K562 (cell line): Measurements from ENCODE around the gene ENO3. TPM values are rescaled to one million over a fixed set of nuclear protein-coding genes. Genes with fewer than 3 reads are reported as not detected.

Experiments
- CCAR2 ChIP-seq: fragments of 200-400 bp; formaldehyde crosslinking; IDR thresholded peaks from 2 replicates; pipeline ENCODE4 v1.6.1; 2017; ENCODE audit warnings: mild to moderate bottlenecking, low read depth, low read length
- DACH1 ChIP-seq: fragments of 450-650 bp; IDR thresholded peaks from 2 replicates; pipeline ENCODE4 v1.6.1; 2018; ENCODE audit not compliant: partially characterized antibody
- HDAC1 ChIP-seq, 2 experiments: fragments of 450-650 bp; IDR thresholded peaks; 2 replicates each; pipeline ENCODE4 v1.6.1; 2016 to 2017; ENCODE audit warnings: inconsistent platforms in 1 of 2, mild to moderate bottlenecking in 1 of 2, moderate library complexity in 1 of 2
- HMGN3 ChIP-seq: IDR thresholded peaks from 2 replicates; pipeline ENCODE4 v1.6.1; 2011; ENCODE audit warnings: borderline replicate concordance, low read depth, mild to moderate bottlenecking, mixed read lengths, low read length; ENCODE audit not compliant: insufficient read length; ENCODE audit errors: extremely low read depth
- JUN ChIP-seq, 2 experiments: sonication (generic) in 1 of 2; formaldehyde crosslinking in 1 of 2; IDR thresholded peaks; 2 replicates each; pipeline versions ENCODE4 v1.6.1 to v1.8.0; 2012 to 2022; ENCODE audit warnings: borderline replicate concordance in 2 of 2, mild to moderate bottlenecking in 2 of 2, improper control_type of control experiment in 1 of 2, low read depth in 1 of 2, low read length in 1 of 2, missing genetic modification reagents in 1 of 2
- MBD2 ChIP-seq: sonication (generic); IDR thresholded peaks from 2 replicates; pipeline ENCODE4 v1.6.1; 2016; ENCODE audit warnings: low read depth, borderline replicate concordance
- MXI1 ChIP-seq: IDR thresholded peaks from 2 replicates; pipeline ENCODE4 v1.6.1; 2011; ENCODE audit warnings: low read depth, mild to moderate bottlenecking, improper control_type of control experiment, low read length
- NR2C1 ChIP-seq, 2 experiments: fragments of 450-650 bp; IDR thresholded peaks; 2 replicates each; pipeline ENCODE4 v1.6.1; 2017; ENCODE audit warnings: mild to moderate bottlenecking in 2 of 2, antibody characterized with exemption in 1 of 2, inconsistent platforms in 1 of 2, missing compliant biosample characterization in 1 of 2, missing genetic modification characterization in 1 of 2
- PHB2 ChIP-seq: fragments of 450-650 bp; IDR thresholded peaks from 2 replicates; pipeline ENCODE4 v1.6.1; 2017; ENCODE audit warnings: low read depth
- RBFOX2 ChIP-seq: fragments of 200-400 bp; formaldehyde crosslinking; IDR thresholded peaks from 2 replicates; pipeline ENCODE4 v1.6.1; 2017; ENCODE audit warnings: low read depth, mild to moderate bottlenecking, low read length, moderate library complexity
- RFX5 ChIP-seq: IDR thresholded peaks from 2 replicates; pipeline ENCODE4 v1.6.1; 2011; ENCODE audit warnings: low read depth, mild to moderate bottlenecking, improper control_type of control experiment, low read length
- TRIM28 ChIP-seq: fragments of 450-650 bp; IDR thresholded peaks from 2 replicates; pipeline ENCODE4 v1.6.1; 2017
- ZNF143 ChIP-seq: sonication (generic); formaldehyde crosslinking; IDR thresholded peaks from 2 replicates; pipeline ENCODE4 v1.9.0; 2022; ENCODE audit warnings: mild to moderate bottlenecking, missing genetic modification reagents
- ZNF253 ChIP-seq: fragments of 250-450 bp; sonication (Bioruptor Pico); conservative IDR thresholded peaks from 2 replicates; pipeline ENCODE4 v1.6.1; 2021; ENCODE audit warnings: mild to moderate bottlenecking
- ZNF41 ChIP-seq: fragments of 250-450 bp; sonication (Bioruptor Pico); conservative IDR thresholded peaks from 2 replicates; pipeline ENCODE4 v1.4.0; 2020; ENCODE audit warnings: mild to moderate bottlenecking
- ZNF561 ChIP-seq: fragments of 450-650 bp; formaldehyde crosslinking; conservative IDR thresholded peaks from 2 replicates; pipeline ENCODE4 v1.4.0; 2020; ENCODE audit warnings: mild to moderate bottlenecking, moderate library complexity
- polyA plus RNA-seq, 8 experiments: library from polyadenylated mRNA; depleted of rRNA in 4 of 8; stranded (reverse) in 5 of 8; unstranded in 3 of 8; fragments of >200 nt; fragmentation: Nextera tagmentation in 2 of 8; fragmentation: Illumina TruSeq in 1 of 8; extraction: Ambion mirVana in 2 of 8; extraction: Trizol in 1 of 8; gene quantifications; 2 replicates each; pipeline versions ENCODE4 v1.2.1 to v1.2.3, GENCODE V29; 2011 to 2014; ENCODE audit warnings: inconsistent platforms in 1 of 8, missing spikeins in 1 of 8
- total RNA-seq, 7 experiments: library from RNA; depleted of rRNA in 6 of 7; stranded (reverse); fragments of >200 nt in 6 of 7; fragmentation: Illumina TruSeq in 2 of 7; extraction: Trizol in 2 of 7; gene quantifications; 2 replicates each; pipeline versions ENCODE4 v1.2.1 to v1.2.3, GENCODE V29; 2011 to 2021; ENCODE audit warnings: low replicate concordance in 1 of 7
- TF ChIP-seq, protein P1 (sequence below): sonication (generic); formaldehyde crosslinking; IDR thresholded peaks from 2 replicates; pipeline ENCODE4 v1.8.1; 2023; ENCODE audit warnings: missing genetic modification reagents, mild to moderate bottlenecking, borderline replicate concordance
- TF ChIP-seq, protein P2 (sequence below): IDR thresholded peaks from 2 replicates; pipeline ENCODE4 v1.6.1; 2011; ENCODE audit not compliant: insufficient read length; ENCODE audit errors: extremely low read depth
- TF ChIP-seq, protein P3 (sequence below): fragments of 450-650 bp; conservative IDR thresholded peaks from 2 replicates; pipeline ENCODE4 v1.6.1; 2016; ENCODE audit warnings: missing genetic modification characterization, low read depth, mild to moderate bottlenecking, control low read depth, missing compliant biosample characterization

The ENO3 gene
- total and polyA plus RNA-seq, 9 of the 15 experiments (the other 6 are each of a cell fraction or from before 2014, with no cell fraction given), result 5.7 to 17.2 (median 9.9) TPM

DNA sequence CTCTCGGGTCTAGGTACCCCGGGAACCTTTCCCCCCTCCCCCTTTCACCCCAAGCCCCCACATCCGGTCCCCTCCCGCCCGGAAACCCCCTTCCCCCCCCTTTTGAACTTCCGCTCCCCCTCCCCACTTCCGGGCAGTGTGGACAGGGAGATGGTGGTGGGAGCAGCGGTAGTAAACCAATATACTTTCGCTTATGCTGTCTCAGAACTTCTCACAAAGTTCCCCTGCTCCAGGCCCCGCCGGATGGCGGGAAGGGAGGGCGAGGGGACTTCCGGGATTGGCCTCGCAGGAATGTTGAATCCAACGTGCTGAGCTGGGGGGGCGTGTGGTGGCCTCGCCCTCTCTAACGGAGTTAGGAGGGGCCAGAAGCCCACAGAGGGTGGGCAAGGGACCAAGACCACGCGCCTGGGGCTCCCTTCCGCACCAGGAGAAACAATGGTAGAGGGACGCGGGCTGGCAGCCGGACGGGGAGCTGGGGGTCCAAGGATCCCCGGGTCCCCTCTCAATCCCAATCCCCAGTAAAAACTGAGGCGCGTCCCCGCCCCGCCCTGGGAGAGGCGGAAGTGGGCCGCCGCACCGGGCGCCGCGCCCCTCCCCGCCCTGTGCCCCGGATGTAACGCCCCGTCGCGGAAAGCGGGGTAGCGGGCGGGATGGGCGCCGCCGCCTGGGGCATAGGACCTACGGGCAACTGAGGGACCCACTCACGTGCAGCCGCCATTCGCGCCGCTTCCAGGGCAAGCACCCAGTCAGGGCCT, 3.3 kb upstream of the ENO3 start (continued):
- TF ChIP-seq, protein P1, sequence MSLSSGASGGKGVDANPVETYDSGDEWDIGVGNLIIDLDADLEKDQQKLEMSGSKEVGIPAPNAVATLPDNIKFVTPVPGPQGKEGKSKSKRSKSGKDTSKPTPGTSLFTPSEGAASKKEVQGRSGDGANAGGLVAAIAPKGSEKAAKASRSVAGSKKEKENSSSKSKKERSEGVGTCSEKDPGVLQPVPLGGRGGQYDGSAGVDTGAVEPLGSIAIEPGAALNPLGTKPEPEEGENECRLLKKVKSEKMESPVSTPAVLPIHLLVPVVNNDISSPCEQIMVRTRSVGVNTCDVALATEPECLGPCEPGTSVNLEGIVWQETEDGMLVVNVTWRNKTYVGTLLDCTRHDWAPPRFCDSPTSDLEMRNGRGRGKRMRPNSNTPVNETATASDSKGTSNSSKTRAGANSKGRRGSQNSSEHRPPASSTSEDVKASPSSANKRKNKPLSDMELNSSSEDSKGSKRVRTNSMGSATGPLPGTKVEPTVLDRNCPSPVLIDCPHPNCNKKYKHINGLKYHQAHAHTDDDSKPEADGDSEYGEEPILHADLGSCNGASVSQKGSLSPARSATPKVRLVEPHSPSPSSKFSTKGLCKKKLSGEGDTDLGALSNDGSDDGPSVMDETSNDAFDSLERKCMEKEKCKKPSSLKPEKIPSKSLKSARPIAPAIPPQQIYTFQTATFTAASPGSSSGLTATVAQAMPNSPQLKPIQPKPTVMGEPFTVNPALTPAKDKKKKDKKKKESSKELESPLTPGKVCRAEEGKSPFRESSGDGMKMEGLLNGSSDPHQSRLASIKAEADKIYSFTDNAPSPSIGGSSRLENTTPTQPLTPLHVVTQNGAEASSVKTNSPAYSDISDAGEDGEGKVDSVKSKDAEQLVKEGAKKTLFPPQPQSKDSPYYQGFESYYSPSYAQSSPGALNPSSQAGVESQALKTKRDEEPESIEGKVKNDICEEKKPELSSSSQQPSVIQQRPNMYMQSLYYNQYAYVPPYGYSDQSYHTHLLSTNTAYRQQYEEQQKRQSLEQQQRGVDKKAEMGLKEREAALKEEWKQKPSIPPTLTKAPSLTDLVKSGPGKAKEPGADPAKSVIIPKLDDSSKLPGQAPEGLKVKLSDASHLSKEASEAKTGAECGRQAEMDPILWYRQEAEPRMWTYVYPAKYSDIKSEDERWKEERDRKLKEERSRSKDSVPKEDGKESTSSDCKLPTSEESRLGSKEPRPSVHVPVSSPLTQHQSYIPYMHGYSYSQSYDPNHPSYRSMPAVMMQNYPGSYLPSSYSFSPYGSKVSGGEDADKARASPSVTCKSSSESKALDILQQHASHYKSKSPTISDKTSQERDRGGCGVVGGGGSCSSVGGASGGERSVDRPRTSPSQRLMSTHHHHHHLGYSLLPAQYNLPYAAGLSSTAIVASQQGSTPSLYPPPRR (CRISPR knock-in tag), result no peak
- TF ChIP-seq TRIM28 (no peak), MBD2 (no peak), CCAR2 (no peak), ZNF561 (CRISPR knock-in tag) (no peak), HMGN3 (peak; percentile 55), RFX5 (no peak), RBFOX2 (peak; percentile 95), ZNF253 (CRISPR knock-in tag) (no peak), PHB2 (no peak), NR2C1 (IDR thresholded peaks at IDR 0.05) (no peak), NR2C1 (tag; IDR thresholded peaks at IDR 0.05) (no peak), ZNF143 (CRISPR knock-in tag) (no peak), DACH1 (no peak), ZNF41 (CRISPR knock-in tag) (no peak), MXI1 (peak; percentile 45; the same call in 1 of the 2 replicates), JUN (IDR thresholded peaks at IDR 0.05; ENCODE audit: borderline replicate concordance, low read depth, low read length) (no peak), JUN (CRISPR knock-in tag; IDR thresholded peaks at IDR 0.05; ENCODE audit: borderline replicate concordance) (no peak), HDAC1 (IDR thresholded peaks at IDR 0.05) (0 out of 4 replicates have a peak, but pooled peaks of 1 of the 2 experiments have one; percentile 54)
- TF ChIP-seq, protein P2, sequence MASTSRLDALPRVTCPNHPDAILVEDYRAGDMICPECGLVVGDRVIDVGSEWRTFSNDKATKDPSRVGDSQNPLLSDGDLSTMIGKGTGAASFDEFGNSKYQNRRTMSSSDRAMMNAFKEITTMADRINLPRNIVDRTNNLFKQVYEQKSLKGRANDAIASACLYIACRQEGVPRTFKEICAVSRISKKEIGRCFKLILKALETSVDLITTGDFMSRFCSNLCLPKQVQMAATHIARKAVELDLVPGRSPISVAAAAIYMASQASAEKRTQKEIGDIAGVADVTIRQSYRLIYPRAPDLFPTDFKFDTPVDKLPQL, result no peak
- TF ChIP-seq, protein P3, sequence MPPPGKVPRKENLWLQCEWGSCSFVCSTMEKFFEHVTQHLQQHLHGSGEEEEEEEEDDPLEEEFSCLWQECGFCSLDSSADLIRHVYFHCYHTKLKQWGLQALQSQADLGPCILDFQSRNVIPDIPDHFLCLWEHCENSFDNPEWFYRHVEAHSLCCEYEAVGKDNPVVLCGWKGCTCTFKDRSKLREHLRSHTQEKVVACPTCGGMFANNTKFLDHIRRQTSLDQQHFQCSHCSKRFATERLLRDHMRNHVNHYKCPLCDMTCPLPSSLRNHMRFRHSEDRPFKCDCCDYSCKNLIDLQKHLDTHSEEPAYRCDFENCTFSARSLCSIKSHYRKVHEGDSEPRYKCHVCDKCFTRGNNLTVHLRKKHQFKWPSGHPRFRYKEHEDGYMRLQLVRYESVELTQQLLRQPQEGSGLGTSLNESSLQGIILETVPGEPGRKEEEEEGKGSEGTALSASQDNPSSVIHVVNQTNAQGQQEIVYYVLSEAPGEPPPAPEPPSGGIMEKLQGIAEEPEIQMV (tag), result no peak
